Panc1 (cell line): ENCODE measurements around the gene LRRC27.

Source experiments
- CTCF ChIP-seq: fragments of 450-650 bp; IDR thresholded peaks from 2 replicates; pipeline ENCODE4 v1.5.1; 2017; ENCODE audit warnings: mild to moderate bottlenecking
- POLR2AphosphoS5 ChIP-seq: IDR thresholded peaks from 2 replicates; pipeline ENCODE4 v1.6.1; 2012; ENCODE audit warnings: mild to moderate bottlenecking, low read depth, low read length, moderate library complexity

DNA sequence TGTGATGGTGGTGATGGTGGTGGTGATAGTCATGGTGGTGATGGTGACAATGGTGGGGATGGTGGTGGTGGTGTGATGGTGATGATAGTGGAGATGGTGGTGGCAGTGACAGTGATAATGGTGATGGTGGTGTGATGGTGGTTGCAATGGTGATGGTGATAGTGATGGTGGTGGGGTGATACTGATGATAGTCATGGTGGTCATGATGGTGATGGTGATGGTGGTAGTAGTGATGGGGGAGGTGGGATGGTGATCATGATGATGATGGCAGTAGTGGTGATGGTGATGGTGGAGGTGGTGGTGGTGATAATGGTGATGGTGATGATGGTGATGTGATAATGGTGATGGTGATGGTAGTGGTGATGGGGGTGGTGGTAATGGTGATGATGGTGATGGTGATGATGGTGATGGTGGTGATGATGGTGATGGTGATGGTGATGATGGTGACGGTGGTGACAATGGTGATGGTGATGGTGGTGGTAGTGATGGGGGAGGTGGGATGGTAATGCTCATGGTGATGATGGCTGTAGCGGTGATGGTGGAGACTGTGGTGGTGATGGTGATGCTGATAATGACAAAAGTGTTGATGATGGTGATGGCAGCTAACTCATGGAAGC lies 60.3 kb downstream of the LRRC27 start:
- TF ChIP-seq POLR2AphosphoS5: peak; percentile 18
- no peak for TF ChIP-seq CTCF
